ENCODE results near the gene LARGE1. TPM values are rescaled to one million over a fixed set of nuclear protein-coding genes. Genes with fewer than 3 reads are reported as not detected.

The LARGE1 gene
- total and polyA plus RNA-seq, 2 of the 13 experiments (the other 11 are each of a cell fraction or from before 2014, with no cell fraction given) = 8.4 to 11.0 TPM

DNA sequence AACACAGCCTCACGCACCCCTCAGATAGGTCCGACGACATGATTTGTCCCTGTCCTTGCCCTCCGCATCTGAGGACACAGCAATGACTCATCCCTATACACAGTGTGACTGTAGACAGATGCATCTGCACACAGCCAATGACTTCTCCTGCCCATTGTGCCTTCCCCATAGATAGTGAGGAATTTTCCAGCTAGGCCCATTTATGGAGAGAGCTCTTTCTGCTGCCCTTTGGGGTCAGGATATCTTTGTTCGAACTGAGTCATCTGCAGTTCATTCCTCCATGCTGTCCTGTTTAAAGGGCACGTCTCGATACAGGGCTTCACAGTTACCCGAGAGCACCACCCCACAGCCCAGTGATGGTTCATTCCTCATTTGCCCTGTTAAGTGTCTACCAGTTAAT, 96.7 kb downstream of the LARGE1 start:
- no peak overlapping the region for H3K27ac ChIP-seq (ENCODE audit: extremely low read length, insufficient read depth, low read length)
- no peak overlapping the region for H2AFZ ChIP-seq (ENCODE audit: low read length)
- no peak overlapping the region for H3K4me2 ChIP-seq (ENCODE audit: low read depth, low read length)
- in situ Hi-C loops (cut with HindIII; ENCODE audit: extremely low pct_ligation_motif_present, low pct_unique_long_range_greater_than_20kb) = no loop called here
- H3K4me3 ChIP-seq (replicated peaks in 1 of 3; ENCODE audit: insufficient read depth in 1 of 3, low read depth in 2 of 3, low read length in 3 of 3) = no peak overlapping the region
- ChIA-PET POLR2A (no interaction called here), CTCF (ENCODE audit: low intra/inter-chr PET ratio, low total read pairs) (no interaction called here)
- no peaks in the 10 kb centered on the region for H3K9me3 ChIP-seq (ENCODE audit: low read length)
- WGBS (ENCODE audit: low lambda C conversion rate) = 81% methylated on average over 8 of the region's 8 CpGs
- intact Hi-C loops (cut with micrococcal nuclease; ENCODE audit: unreplicated experiment) = no loop called here
- FAIRE-seq (no peak), ATAC-seq (peak; percentile 72), DNase-seq (ENCODE audit: low spot score) (peak; percentile 69)
- H3K27me3 ChIP-seq (ENCODE audit: control insufficient read depth in 1 of 2, insufficient read depth in 2 of 2, low read length in 2 of 2) = no peaks in the 10 kb centered on the region
- peak; percentile 86 for TF ChIP-seq FOSL2 (CRISPR knock-in tag; IDR thresholded peaks at IDR 0.05)
- TF ChIP-seq, protein P1, sequence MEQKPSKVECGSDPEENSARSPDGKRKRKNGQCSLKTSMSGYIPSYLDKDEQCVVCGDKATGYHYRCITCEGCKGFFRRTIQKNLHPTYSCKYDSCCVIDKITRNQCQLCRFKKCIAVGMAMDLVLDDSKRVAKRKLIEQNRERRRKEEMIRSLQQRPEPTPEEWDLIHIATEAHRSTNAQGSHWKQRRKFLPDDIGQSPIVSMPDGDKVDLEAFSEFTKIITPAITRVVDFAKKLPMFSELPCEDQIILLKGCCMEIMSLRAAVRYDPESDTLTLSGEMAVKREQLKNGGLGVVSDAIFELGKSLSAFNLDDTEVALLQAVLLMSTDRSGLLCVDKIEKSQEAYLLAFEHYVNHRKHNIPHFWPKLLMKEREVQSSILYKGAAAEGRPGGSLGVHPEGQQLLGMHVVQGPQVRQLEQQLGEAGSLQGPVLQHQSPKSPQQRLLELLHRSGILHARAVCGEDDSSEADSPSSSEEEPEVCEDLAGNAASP (CRISPR knock-in tag; IDR thresholded peaks at IDR 0.05; ENCODE audit: borderline replicate concordance) = peak; percentile 52; the same call in 1 of the 2 replicates
- TF ChIP-seq JUND (CRISPR knock-in tag; IDR thresholded peaks at IDR 0.05) = 0 out of 2 replicates have a peak, but pooled peaks have one; percentile 29
- TF ChIP-seq POGZ (CRISPR knock-in tag; IDR thresholded peaks at IDR 0.05) = peak; percentile 57; the same call in 1 of the 2 replicates
- TF ChIP-seq ZNF205 (CRISPR knock-in tag; IDR thresholded peaks at IDR 0.05) = no peak
- TF ChIP-seq SAP130 (CRISPR knock-in tag; IDR thresholded peaks at IDR 0.05; ENCODE audit: low read depth) = peak; percentile 16; the same call in 1 of the 2 replicates
- TF ChIP-seq, protein P2, sequence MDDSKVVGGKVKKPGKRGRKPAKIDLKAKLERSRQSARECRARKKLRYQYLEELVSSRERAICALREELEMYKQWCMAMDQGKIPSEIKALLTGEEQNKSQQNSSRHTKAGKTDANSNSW (CRISPR knock-in tag; IDR thresholded peaks at IDR 0.05; ENCODE audit: borderline replicate concordance) = no peak
- TF ChIP-seq RXRB (CRISPR knock-in tag; IDR thresholded peaks at IDR 0.05; ENCODE audit: borderline replicate concordance) = peak; percentile 26; the same call in 1 of the 2 replicates
- TF ChIP-seq, protein P3, sequence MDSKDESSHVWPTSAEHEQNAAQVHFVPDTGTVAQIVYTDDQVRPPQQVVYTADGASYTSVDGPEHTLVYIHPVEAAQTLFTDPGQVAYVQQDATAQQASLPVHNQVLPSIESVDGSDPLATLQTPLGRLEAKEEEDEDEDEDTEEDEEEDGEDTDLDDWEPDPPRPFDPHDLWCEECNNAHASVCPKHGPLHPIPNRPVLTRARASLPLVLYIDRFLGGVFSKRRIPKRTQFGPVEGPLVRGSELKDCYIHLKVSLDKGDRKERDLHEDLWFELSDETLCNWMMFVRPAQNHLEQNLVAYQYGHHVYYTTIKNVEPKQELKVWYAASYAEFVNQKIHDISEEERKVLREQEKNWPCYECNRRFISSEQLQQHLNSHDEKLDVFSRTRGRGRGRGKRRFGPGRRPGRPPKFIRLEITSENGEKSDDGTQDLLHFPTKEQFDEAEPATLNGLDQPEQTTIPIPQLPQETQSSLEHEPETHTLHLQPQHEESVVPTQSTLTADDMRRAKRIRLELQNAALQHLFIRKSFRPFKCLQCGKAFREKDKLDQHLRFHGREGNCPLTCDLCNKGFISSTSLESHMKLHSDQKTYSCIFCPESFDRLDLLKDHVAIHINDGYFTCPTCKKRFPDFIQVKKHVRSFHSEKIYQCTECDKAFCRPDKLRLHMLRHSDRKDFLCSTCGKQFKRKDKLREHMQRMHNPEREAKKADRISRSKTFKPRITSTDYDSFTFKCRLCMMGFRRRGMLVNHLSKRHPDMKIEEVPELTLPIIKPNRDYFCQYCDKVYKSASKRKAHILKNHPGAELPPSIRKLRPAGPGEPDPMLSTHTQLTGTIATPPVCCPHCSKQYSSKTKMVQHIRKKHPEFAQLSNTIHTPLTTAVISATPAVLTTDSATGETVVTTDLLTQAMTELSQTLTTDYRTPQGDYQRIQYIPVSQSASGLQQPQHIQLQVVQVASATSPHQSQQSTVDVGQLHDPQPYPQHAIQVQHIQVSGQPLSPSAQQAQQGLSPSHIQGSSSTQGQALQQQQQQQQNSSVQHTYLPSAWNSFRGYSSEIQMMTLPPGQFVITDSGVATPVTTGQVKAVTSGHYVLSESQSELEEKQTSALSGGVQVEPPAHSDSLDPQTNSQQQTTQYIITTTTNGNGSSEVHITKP (CRISPR knock-in tag; IDR thresholded peaks at IDR 0.05; ENCODE audit: low read depth) = peak; percentile 88
- TF ChIP-seq SRF (IDR thresholded peaks at IDR 0.05; ENCODE audit: low read depth, low read length) = 0 out of 2 replicates have a peak, but pooled peaks have one; percentile 42
- TF ChIP-seq, protein P4, sequence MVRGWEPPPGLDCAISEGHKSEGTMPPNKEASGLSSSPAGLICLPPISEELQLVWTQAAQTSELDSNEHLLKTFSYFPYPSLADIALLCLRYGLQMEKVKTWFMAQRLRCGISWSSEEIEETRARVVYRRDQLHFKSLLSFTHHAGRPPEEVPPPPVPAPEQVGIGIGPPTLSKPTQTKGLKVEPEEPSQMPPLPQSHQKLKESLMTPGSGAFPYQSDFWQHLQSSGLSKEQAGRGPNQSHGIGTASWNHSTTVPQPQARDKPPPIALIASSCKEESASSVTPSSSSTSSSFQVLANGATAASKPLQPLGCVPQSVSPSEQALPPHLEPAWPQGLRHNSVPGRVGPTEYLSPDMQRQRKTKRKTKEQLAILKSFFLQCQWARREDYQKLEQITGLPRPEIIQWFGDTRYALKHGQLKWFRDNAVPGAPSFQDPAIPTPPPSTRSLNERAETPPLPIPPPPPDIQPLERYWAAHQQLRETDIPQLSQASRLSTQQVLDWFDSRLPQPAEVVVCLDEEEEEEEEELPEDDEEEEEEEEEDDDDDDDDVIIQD (CRISPR knock-in tag; IDR thresholded peaks at IDR 0.05; ENCODE audit: low read depth) = peak; percentile 99; the same call in 1 of the 2 replicates
- no peak for TF ChIP-seq TCF7 (IDR thresholded peaks at IDR 0.05; ENCODE audit: low read depth)
- no peak for TF ChIP-seq SMARCC2 (IDR thresholded peaks at IDR 0.05)
- no peak for TF ChIP-seq ONECUT2 (CRISPR knock-in tag; IDR thresholded peaks at IDR 0.05)
- H4K20me1 ChIP-seq (ENCODE audit: insufficient read depth, low read length) = no peaks in the 10 kb centered on the region
- no peaks in the 10 kb centered on the region for H3K79me2 ChIP-seq (ENCODE audit: insufficient read depth, low read length)
- BruUV-seq (replicated peaks) = no TSS peak
- no peaks in the 10 kb centered on the region; a peak in 1 of 5 replicates for H3K36me3 ChIP-seq (replicated peaks in 1 of 2; ENCODE audit: control insufficient read depth in 1 of 2, insufficient read depth in 2 of 2, low read length in 2 of 2)
- H3K9ac ChIP-seq (ENCODE audit: insufficient read depth, low read depth, low read length) = no peak overlapping the region
- peaks cover 9% of the 10 kb centered on the region; the same call in 1 of the 2 replicates for H3K4me1 ChIP-seq (ENCODE audit: insufficient read depth, low read length)
